NT2/D1 (cell line): ENCODE data around the gene ELOB.

Experiments
- YY1 ChIP-seq: IDR thresholded peaks from 2 replicates; pipeline ENCODE4 v1.6.1; 2011; ENCODE audit not compliant: insufficient read length, insufficient read depth
- ZNF274 ChIP-seq: IDR thresholded peaks from 2 replicates; pipeline ENCODE4 v1.6.1; 2011; ENCODE audit warnings: mild to moderate bottlenecking, low read depth, low read length

DNA sequence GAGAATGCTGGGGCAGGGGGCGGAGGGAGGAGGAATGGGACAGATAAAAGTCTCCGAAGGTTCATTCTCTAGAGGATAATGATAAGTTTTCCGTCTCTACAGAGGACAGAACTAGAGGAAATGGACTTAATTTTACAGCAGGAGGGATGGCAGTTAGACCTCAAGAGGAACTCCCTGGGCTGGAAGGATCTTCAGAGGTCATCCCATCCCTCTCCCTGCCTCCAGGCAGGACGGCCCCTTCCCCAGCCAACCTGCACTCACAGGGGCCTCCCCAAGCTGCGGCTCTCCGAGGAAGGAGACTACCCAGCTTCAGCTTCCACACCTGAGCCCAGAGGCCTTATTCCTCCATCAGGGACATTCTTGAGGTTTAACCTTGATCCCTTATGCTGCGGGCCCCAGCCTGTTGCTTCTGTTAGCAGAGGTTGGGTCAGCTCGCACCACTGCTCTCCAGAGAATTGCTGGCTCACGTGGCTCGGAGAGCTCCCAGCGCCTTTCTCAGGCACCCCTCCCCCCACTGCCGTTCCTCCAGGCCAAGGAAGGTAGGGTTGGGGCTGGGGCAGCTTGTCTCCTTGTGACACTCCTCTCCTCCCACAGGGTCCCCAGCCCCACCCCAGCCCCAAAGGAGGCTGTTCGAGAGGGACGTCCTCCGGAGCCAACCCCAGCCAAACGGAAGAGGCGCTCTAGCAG is 8.5 kb downstream of the ELOB start:
- no peak for TF ChIP-seq YY1
- TF ChIP-seq ZNF274 = no peak
